Thymus (tissue), 11 donors: ENCODE results near the gene GOLGA6L10. TPM values are rescaled to one million over a fixed set of nuclear protein-coding genes. Genes with fewer than 3 reads are reported as not detected.
"Not testable (repeated sequence)": the region's sequence is repeated elsewhere in the genome, so short reads cannot be mapped to it uniquely, and the experiment has no call there.

Experiments
- DNase-seq, 9 donors: peaks; one replicate each; pipeline ENCODE4 v3.0.0-alpha.2; 2013; ENCODE audit warnings: low spot score in 9 of 9, low read depth in 6 of 9, missing footprints in 1 of 9
- H3K27ac ChIP-seq, 2 donors: one replicate each; pipeline ENCODE4 v1.5.1; 2013; ENCODE audit warnings: control low read depth in 1 of 2, low read depth in 1 of 2, low read length in 1 of 2, mild to moderate bottlenecking in 1 of 2, moderate library complexity in 1 of 2
- H3K27me3 ChIP-seq, 2 donors: one replicate each; pipeline ENCODE4 v1.5.1; 2013; ENCODE audit warnings: low read length in 1 of 2; ENCODE audit not compliant: control insufficient read depth in 2 of 2, insufficient read depth in 1 of 2
- H3K36me3 ChIP-seq, 2 donors: one replicate each; pipeline ENCODE4 v1.5.1; 2013; ENCODE audit warnings: low read length in 1 of 2, mild to moderate bottlenecking in 1 of 2, moderate library complexity in 1 of 2; ENCODE audit not compliant: control insufficient read depth in 2 of 2, insufficient read depth in 2 of 2
- H3K4me1 ChIP-seq, 2 donors: one replicate each; pipeline ENCODE4 v1.5.1; 2013; ENCODE audit warnings: low read length in 2 of 2; ENCODE audit not compliant: control insufficient read depth in 2 of 2, insufficient read depth in 2 of 2
- H3K4me3 ChIP-seq, 2 donors: one replicate each; pipeline ENCODE4 v1.5.1; 2013; ENCODE audit warnings: low read length in 2 of 2, control low read depth in 1 of 2, mild to moderate bottlenecking in 1 of 2
- H3K9me3 ChIP-seq, 2 donors: one replicate each; pipeline ENCODE4 v1.5.1; 2013; ENCODE audit warnings: low read length in 1 of 2, mild to moderate bottlenecking in 1 of 2; ENCODE audit not compliant: control insufficient read depth in 2 of 2, insufficient read depth in 1 of 2
- WGBS: extraction: QIAGEN DNeasy Blood & Tissue Kit; methylation state at CpG from one replicate; pipeline ENCODE4 v1.1.7; 2013; 5-methylcytosine and 5-hydroxymethylcytosine counted together
- polyA plus RNA-seq: library from polyadenylated mRNA; stranded (reverse); fragments of 200-250 nt; gene quantifications from one replicate; pipeline ENCODE4 v1.2.3, GENCODE V29; 2013
- total RNA-seq: library from RNA; stranded (reverse); fragments of 120-200 nt; gene quantifications from one replicate; pipeline ENCODE4 v1.2.4, GENCODE V29; 2013
- donor health status: healthy.

Gene GOLGA6L10
- total and polyA plus RNA-seq, 2 donors: 0.47 to 5.1 TPM

GRCh38 chr15:82326896-82327295 lies 22.4 kb downstream of the GOLGA6L10 start:
- H3K9me3 ChIP-seq, H3K27me3 ChIP-seq, H3K27ac ChIP-seq, DNase-seq, H3K4me3 ChIP-seq, H3K36me3 ChIP-seq: not testable (repeated sequence)
- WGBS: 91% methylated on average over 21 of the region's 23 CpGs
- peaks cover 6 to 10% of the 10 kb centered on the region in 2 donors for H3K4me1 ChIP-seq

DNA sequence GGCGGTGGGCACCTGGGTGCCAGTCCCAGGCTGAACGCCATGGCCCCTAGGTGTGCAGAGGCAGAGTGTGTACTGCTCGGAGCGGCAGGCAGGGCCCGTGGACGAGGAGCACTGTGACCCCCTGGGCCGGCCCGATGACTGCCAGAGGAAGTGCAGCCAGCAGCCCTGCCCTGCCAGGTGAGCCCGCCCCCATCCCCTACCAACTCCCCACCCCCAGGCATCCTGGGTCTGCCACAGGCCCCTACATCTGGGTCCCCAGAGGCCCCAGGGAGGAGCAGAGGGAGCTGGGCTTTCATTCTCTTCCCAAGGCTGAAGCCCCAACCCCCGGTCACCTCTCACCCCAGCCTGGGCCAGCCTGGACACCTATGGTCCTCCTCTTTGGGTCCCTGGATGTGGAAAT lies 23.6 kb downstream of the GOLGA6L10 start:
- not testable (repeated sequence) for H3K4me3 ChIP-seq, H3K27me3 ChIP-seq, DNase-seq, H3K27ac ChIP-seq, H3K9me3 ChIP-seq, H3K4me1 ChIP-seq, H3K36me3 ChIP-seq
- 96% methylated on average over 10 of the region's 10 CpGs for whole genome bisulfite sequencing

DNA sequence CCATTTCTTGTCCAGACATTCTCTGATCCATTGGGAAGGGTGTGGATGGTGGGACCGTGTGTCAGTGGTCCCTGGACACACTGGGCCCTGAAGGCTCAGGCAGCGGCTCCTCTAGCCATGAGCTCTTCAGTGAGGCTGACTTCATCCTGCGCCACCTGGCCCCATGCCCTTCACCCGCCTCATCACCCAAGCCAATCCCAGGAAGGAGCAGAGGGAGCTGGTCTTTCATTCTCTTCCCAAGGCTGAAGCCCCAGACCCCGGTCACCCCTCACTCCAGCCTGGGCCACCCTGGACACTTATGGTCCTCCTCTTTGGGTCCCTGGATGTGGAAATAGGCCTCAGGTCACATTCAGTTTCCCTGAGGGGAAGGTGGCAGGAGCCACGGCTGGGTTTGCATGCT lies 24.4 kb downstream of the GOLGA6L10 start:
- H3K9me3 ChIP-seq, H3K4me1 ChIP-seq, H3K27ac ChIP-seq, H3K27me3 ChIP-seq, H3K36me3 ChIP-seq, H3K4me3 ChIP-seq, DNase-seq: not testable (repeated sequence)
- WGBS: 92% methylated on average over 6 of the region's 6 CpGs

- H3K4me3 ChIP-seq, H3K4me1 ChIP-seq, H3K36me3 ChIP-seq, DNase-seq, H3K27me3 ChIP-seq, H3K9me3 ChIP-seq, H3K27ac ChIP-seq: not testable (repeated sequence)
- 80% methylated on average over 5 of the region's 10 CpGs for WGBS
Measured at GRCh38 chr15:82322488-82322887, 26.8 kb downstream of the GOLGA6L10 start.

DNA sequence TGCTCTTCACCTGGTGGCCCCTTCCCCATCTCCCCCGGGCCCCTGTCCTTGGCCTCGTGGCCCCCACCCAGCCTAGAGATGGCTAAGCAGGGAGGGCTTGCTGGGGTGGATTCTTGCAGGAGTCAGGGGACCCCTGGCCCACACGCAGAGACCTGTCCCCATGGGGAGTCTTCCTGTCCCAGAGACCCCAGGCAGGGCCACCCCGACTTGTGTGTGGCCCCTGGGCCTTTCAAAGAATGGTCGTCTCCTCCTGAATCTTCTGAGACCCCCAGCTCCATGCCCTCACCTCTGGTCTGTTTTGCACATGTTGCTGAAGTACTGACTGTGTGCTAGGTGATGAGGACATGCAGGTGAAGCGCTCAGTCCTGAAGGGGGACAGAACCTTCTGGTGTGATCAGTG lies 28.4 kb downstream of the GOLGA6L10 start:
- DNase-seq, H3K9me3 ChIP-seq, H3K4me1 ChIP-seq, H3K36me3 ChIP-seq, H3K27ac ChIP-seq, H3K4me3 ChIP-seq, H3K27me3 ChIP-seq: not testable (repeated sequence)
- WGBS: 68% methylated on average over 3 of the region's 6 CpGs

GRCh38 chr15:82319522-82320278 lies 29.6 kb downstream of the GOLGA6L10 start:
- H3K4me1 ChIP-seq, H3K4me3 ChIP-seq, H3K27me3 ChIP-seq, H3K9me3 ChIP-seq, H3K27ac ChIP-seq, DNase-seq, H3K36me3 ChIP-seq: not testable (repeated sequence)
- WGBS: 92% methylated on average over 16 of the region's 19 CpGs

GRCh38 chr15:82318281-82318680 lies 31.0 kb downstream of the GOLGA6L10 start:
- H3K27ac ChIP-seq, H3K9me3 ChIP-seq, H3K4me1 ChIP-seq, H3K27me3 ChIP-seq, H3K4me3 ChIP-seq, DNase-seq, H3K36me3 ChIP-seq: not testable (repeated sequence)
- 97% methylated on average over 8 of the region's 8 CpGs for WGBS

DNA sequence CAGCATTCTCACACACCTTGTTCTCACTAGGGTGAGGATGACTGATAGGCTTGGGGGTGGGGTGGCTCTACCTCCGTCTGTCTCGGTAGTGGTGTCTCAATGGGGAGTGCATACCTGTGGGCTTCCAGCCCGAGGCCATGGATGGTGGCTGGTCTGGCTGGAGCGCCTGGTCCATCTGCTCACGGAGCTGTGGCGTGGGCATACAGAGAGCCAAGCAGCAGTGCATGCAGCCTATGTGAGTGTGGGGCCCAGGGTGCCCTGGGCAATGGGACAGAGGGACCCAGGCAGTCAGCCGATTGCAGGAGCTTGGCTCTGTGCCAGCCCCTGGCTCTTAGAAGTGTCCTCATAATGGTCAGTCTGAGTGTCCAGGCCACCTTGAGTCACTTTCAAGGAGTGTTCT lies 31.8 kb downstream of the GOLGA6L10 start:
- 98% methylated on average over 7 of the region's 7 CpGs for WGBS
- not testable (repeated sequence) for DNase-seq

DNA sequence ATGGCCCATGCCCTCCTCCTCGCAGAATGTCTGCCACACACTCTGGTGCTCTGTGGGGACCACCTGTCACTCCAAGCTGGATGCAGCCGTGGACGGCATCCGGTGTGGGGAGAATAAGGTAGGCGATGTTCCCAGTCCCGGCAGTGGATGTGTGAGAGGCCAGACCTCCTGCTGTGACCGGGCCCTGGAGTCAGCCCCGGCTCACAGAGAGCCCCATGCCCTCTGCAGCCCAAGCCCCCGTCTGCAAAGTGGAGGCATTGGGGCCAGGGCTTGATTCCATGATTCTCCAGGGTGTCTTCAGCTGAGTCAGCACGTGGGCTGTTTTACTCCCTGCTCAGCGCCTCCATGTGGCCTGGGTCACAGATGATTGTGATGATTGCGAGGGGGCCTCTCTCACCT lies 32.2 kb downstream of the GOLGA6L10 start:
- H3K4me1 ChIP-seq: no peaks in the 10 kb centered on the region
- no peaks in the 10 kb centered on the region for H3K9me3 ChIP-seq
- H3K27me3 ChIP-seq: no peaks in the 10 kb centered on the region
- no peak overlapping the region for H3K27ac ChIP-seq
- no peak for DNase-seq
- no peaks in the 10 kb centered on the region for H3K36me3 ChIP-seq
- no peak overlapping the region for H3K4me3 ChIP-seq
- whole genome bisulfite sequencing: 95% methylated on average over 12 of the region's 12 CpGs

More for the DNA sequence above, 31.8 kb downstream of the GOLGA6L10 start:
- H3K27me3 ChIP-seq, H3K4me1 ChIP-seq, H3K27ac ChIP-seq, H3K9me3 ChIP-seq, H3K4me3 ChIP-seq, H3K36me3 ChIP-seq: not testable (repeated sequence)
